ENCODE measurements around the gene MAML2. TPM values are rescaled to one million over a fixed set of nuclear protein-coding genes. Genes with fewer than 3 reads are reported as not detected.
A peak's percentile ranks its signal among the peaks of the same experiment; 100 is the strongest.

Gene MAML2
- total RNA-seq, 1 experiment from 2014 or later: 2.7 TPM

- Histone ChIP-seq H3K79me1 (ENCODE audit: insufficient read depth, low read depth, low read length, poor library complexity, severe bottlenecking) (no peaks in the 10 kb centered on the region), H2BK5ac (ENCODE audit: insufficient read length, low read length) (no peak overlapping the region), H2BK120ac (ENCODE audit: low read depth, low read length, poor library complexity, severe bottlenecking) (no peak overlapping the region), H2BK15ac (ENCODE audit: low read depth, low read length) (no peak overlapping the region), H3K9me3 (ENCODE audit: control insufficient read depth, low read depth, low read length) (no peaks in the 10 kb centered on the region), H3T11ph (ENCODE audit: low read length) (no peak overlapping the region), H2AFZ (ENCODE audit: low read length) (no peak overlapping the region), H3K27me3 (ENCODE audit: insufficient read depth, low read length) (no peaks in the 10 kb centered on the region), H3K18ac (ENCODE audit: insufficient read length, low read depth, low read length) (no peak overlapping the region), H3K79me2 (ENCODE audit: insufficient read depth, low read length) (no peaks in the 10 kb centered on the region), H3K23ac (ENCODE audit: insufficient read length, low read depth, low read length) (no peak overlapping the region), H2BK12ac (ENCODE audit: insufficient read length, low read depth, low read length) (no peak overlapping the region), H4K5ac (ENCODE audit: insufficient read length, low read depth, low read length) (no peak overlapping the region), H3K4ac (ENCODE audit: low read depth, low read length) (no peak overlapping the region), H2BK20ac (ENCODE audit: low read depth, low read length, poor library complexity, severe bottlenecking) (no peak overlapping the region), H3K14ac (ENCODE audit: insufficient read depth, low read length) (no peak overlapping the region), H4K20me1 (ENCODE audit: control insufficient read depth, insufficient read depth, insufficient read length) (no peaks in the 10 kb centered on the region), H3K56ac (ENCODE audit: insufficient read length, low read depth, low read length) (no peak overlapping the region), H3K23me2 (ENCODE audit: insufficient read length, low read depth, low read length, poor library complexity, severe bottlenecking) (no peaks in the 10 kb centered on the region), H3K27ac (ENCODE audit: insufficient read length, low read depth, low read length) (no peak overlapping the region), H4K8ac (replicated peaks; ENCODE audit: insufficient read length, low read depth, low read length) (no peak overlapping the region), H3K9ac (ENCODE audit: extremely low read depth, insufficient read length, low read length) (no peak overlapping the region), H4K91ac (ENCODE audit: insufficient read length, low read depth, low read length) (no peak overlapping the region), H3K4me2 (ENCODE audit: insufficient read depth, insufficient read length, low read length) (no peak overlapping the region), H2AK5ac (ENCODE audit: insufficient read length, low read length) (no peak overlapping the region), H3K4me1 (ENCODE audit: insufficient read depth, low read length) (peaks cover 8% of the 10 kb centered on the region; the same call in 1 of the 2 replicates)
- Mint-ChIP-seq H3K27ac (0 out of 7 replicates have a peak overlapping the region, but pooled peaks of 1 of the 3 experiments have one; percentile 15), H3K27me3 (ENCODE audit: low read depth) (no peaks in the 10 kb centered on the region), H3K4me1 (peaks cover 35 to 39% of the 10 kb centered on the region in 2 experiments), H3K9me3 (no peaks in the 10 kb centered on the region), H3K36me3 (ENCODE audit: insufficient read depth in 1 of 3, low read depth in 3 of 3) (0 out of 7 replicates have a peak, but pooled peaks cover 0 to 2% (median 0%) of the 10 kb centered on the region in 3 experiments), H3K4me3 (no peak overlapping the region)
- no peak for DNase-seq
- TF ChIP-seq, protein P1, sequence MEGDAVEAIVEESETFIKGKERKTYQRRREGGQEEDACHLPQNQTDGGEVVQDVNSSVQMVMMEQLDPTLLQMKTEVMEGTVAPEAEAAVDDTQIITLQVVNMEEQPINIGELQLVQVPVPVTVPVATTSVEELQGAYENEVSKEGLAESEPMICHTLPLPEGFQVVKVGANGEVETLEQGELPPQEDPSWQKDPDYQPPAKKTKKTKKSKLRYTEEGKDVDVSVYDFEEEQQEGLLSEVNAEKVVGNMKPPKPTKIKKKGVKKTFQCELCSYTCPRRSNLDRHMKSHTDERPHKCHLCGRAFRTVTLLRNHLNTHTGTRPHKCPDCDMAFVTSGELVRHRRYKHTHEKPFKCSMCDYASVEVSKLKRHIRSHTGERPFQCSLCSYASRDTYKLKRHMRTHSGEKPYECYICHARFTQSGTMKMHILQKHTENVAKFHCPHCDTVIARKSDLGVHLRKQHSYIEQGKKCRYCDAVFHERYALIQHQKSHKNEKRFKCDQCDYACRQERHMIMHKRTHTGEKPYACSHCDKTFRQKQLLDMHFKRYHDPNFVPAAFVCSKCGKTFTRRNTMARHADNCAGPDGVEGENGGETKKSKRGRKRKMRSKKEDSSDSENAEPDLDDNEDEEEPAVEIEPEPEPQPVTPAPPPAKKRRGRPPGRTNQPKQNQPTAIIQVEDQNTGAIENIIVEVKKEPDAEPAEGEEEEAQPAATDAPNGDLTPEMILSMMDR (conservative IDR thresholded peaks at IDR 0.05): no peak
- no CpG with 5 or more reads among the region's 2 CpGs for WGBS (ENCODE audit: extremely low coverage, insufficient read length, low lambda C conversion rate)
These were observed 353.9 kb downstream of the MAML2 start for GRCh38 chr11:95989076-95989605.
